Measurements from ENCODE around the gene ZNF350.

GRCh38 chr19:51971624-51972023 is 15.0 kb downstream of the ZNF350 start:
- TF ChIP-seq CTCF (IDR thresholded peaks at IDR 0.05; ENCODE audit: low read depth, low read length, poor library complexity, severe bottlenecking) (no peak), EZH2phosphoT487 (IDR thresholded peaks at IDR 0.05; ENCODE audit: borderline replicate concordance, low read length) (no peak)
